ENCODE measurements around the gene SLC6A16. TPM values are rescaled to one million over a fixed set of nuclear protein-coding genes. Genes with fewer than 3 reads are reported as not detected.
A peak's percentile ranks its signal among the peaks of the same experiment; 100 is the strongest.

SLC6A16 gene
- polyA plus RNA-seq, 12 donors, result 0.72 to 2.1 (median 1.7) TPM; not detected in 2

DNA sequence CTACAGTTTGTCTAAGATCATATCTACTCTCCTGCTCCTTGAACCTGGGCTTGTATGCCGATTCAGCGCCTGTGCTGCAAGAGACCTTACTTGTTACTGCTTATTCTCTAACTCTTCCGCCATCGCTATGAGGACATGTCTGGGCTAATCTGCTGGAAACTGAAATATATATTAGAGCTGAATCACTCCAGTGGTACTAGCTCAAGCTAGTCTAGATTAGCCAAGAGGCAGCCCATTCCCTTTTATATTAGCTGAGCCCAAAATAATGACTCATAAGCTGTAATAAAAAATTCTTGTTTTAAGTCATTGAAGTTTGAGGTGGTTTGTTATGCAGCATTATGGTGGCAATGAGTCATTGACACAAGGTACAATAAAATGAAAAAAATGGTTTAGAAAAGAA is 52.8 kb downstream of the SLC6A16 start:
- no peak for DNase-seq

DNA sequence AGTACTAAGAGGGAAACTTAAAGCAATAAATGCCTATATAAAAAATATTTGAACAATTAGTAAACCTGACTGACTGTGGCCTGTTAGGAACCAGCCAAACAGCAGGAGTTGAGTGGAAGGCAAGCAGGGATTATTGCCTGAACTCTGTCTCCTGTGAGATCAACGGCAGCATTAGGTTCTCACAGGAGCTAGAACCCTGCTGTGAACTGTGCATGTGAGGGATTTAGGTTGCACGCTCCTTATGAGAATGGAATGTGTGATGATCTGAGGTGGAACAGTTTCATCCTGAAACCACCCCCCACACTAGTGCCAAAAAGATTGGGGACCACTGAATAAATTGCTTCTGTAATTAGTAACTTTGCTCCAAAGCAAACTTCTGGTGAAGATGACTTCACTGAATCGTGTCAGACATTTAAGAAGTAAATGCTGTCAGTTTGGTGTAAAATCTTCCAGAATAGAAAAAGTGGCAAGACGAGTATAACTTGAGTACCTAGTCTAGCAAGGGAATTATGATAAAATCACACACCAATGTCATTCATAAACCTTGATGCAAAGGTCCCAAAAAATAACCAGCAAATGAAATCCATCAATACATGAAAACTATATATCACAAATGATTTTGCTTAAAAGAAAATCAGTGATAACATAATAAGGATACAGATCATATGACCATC is 53.8 kb downstream of the SLC6A16 start:
- no peak for DNase-seq

GRCh38 chr19:49266409-49266808 is 58.6 kb downstream of the SLC6A16 start:
- DNase-seq, result peak; percentile 6

GRCh38 chr19:49264258-49264657 is 60.7 kb downstream of the SLC6A16 start:
- no peak for DNase-seq

- no peak for DNase-seq
Observed at GRCh38 chr19:49261602-49262001, 63.4 kb downstream of the SLC6A16 start.

- DNase-seq, result no peak
Observed at GRCh38 chr19:49256691-49257090, 68.3 kb downstream of the SLC6A16 start.

DNA sequence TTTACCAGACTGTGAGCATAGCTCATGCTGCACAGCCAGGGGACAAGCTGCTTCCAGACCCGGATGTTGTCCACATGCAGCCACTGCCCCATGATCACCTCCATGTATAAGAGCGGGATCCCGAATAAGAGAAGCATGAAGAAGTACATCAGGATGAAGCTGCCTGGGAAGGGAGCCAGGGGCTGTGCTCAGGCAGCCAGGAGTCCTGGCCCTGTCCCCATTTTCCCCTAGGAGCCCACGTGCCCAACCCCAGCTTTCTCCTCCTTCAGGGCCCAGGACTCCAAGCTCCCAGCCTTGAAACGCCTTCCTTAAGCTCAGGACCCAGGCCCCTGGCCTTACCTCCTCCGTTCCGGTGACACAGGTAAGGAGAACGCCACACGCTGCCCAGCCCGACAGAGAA is 69.3 kb downstream of the SLC6A16 start:
- DNase-seq, result peak; percentile 18

DNA sequence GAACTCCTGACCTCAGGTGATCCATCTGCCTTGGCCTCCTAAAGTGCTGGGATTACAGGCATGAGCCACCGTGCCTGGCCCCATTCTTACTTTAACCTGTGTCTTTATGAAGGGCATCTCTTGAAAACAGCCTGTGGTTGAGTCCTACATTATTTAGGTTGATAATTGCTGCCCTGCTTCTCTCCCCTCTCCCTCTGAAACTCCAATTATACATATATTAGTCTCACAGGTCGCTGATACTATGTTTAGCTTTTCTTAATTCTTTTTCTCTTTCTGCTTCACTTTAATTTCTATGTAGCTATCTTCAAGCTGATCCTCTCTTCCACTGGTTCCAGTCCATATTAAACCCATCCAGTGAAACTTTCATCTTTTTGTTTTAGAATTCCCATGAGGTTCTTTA is 75.1 kb downstream of the SLC6A16 start:
- DNase-seq, result no peak

- no peak for DNase-seq
Observed at GRCh38 chr19:49247676-49248075, 77.3 kb downstream of the SLC6A16 start.

DNA sequence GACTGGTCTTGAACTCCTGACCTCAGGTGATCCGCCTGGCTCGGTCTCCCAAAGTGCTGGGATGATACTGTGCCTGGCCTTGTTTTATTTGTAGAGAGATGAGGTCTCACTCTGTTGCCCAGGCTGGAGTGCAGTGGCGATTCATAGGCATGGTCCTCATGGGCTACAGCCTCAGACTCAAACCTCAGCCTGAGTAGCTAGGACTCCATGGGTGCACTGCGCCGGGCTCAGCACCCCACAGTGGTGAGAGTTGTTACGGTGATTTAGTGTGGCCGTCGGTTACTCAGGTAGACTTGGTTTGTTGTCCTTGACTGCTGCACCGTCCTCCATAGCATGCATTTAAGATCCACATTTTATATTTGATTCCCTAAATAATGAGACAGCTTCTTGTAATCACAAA is 80.7 kb downstream of the SLC6A16 start:
- DNase-seq, result no peak

- no peak for DNase-seq
Observed at GRCh38 chr19:49243726-49244125, 81.3 kb downstream of the SLC6A16 start.

- no peak for DNase-seq
Observed at GRCh38 chr19:49243129-49243528, 81.9 kb downstream of the SLC6A16 start.

GRCh38 chr19:49241769-49242168 is 83.2 kb downstream of the SLC6A16 start:
- DNase-seq, result no peak

Other genes starting within 250 kb of the SLC6A16 start
- 100 to 1,000 TPM; 167 to 329 (median 191) TPM for gene SNRNP70, start 239.7 kb downstream of the SLC6A16 start, polyA plus RNA-seq (ENCODE audit: insufficient read length in 12 of 12)
- gene LIN7B, start 210.8 kb downstream of the SLC6A16 start, polyA plus RNA-seq (ENCODE audit: insufficient read length in 12 of 12), result 10 to 100 TPM in 6 of 12 donors, 1 to 10 TPM in 4, not detected in 2; 9.1 to 14.9 (median 11.5) TPM
- gene C19orf73, start 206.0 kb downstream of the SLC6A16 start, polyA plus RNA-seq (ENCODE audit: insufficient read length in 12 of 12), result 1 to 10 TPM in 2 of 12 donors, under 1 TPM in 8, not detected in 2; 0.25 to 1.3 (median 0.53) TPM
- 10 to 100 TPM in 1 of 12 donors, 1 to 10 TPM in 10, not detected in 1; 4.0 to 38.2 (median 5.9) TPM for gene PPFIA3, start 205.6 kb downstream of the SLC6A16 start, polyA plus RNA-seq (ENCODE audit: insufficient read length in 12 of 12)
- 100 to 1,000 TPM in 10 of 12 donors, 10 to 100 TPM in 1, not detected in 1; 66.9 to 170 (median 128) TPM for gene HRC, start 169.8 kb downstream of the SLC6A16 start, polyA plus RNA-seq (ENCODE audit: insufficient read length in 12 of 12)
- gene TRPM4, start 167.4 kb downstream of the SLC6A16 start, polyA plus RNA-seq (ENCODE audit: insufficient read length in 12 of 12), result 10 to 100 TPM in 11 of 12 donors, not detected in 1; 21.5 to 51.8 (median 32.3) TPM
- gene CD37, start 10.2 kb upstream of the SLC6A16 start, polyA plus RNA-seq (ENCODE audit: insufficient read length in 12 of 12), result 10 to 100 TPM in 10 of 12 donors, 1 to 10 TPM in 1, not detected in 1; 6.8 to 29.3 (median 18.5) TPM
- 100 to 1,000 TPM in 2 of 12 donors, 10 to 100 TPM in 9, not detected in 1; 46.6 to 107 (median 62.5) TPM for gene TEAD2, start 37.2 kb upstream of the SLC6A16 start, polyA plus RNA-seq (ENCODE audit: insufficient read length in 12 of 12)
- 1 to 10 TPM in 9 of 12 donors, under 1 TPM in 1, not detected in 2; 0.89 to 3.6 (median 1.6) TPM for gene DKKL1, start 38.7 kb upstream of the SLC6A16 start, polyA plus RNA-seq (ENCODE audit: insufficient read length in 12 of 12)
- under 1 TPM in 1 of 12 donors, not detected in 11; 0.26 TPM for gene KASH5, start 63.1 kb upstream of the SLC6A16 start, polyA plus RNA-seq (ENCODE audit: insufficient read length in 12 of 12)
- gene PTH2, start 98.2 kb upstream of the SLC6A16 start, polyA plus RNA-seq (ENCODE audit: insufficient read length in 12 of 12), result not detected
- gene GFY, start 100.2 kb upstream of the SLC6A16 start, polyA plus RNA-seq (ENCODE audit: insufficient read length in 12 of 12), result under 1 TPM in 1 of 12 donors, not detected in 11; 0.13 TPM
- gene SLC17A7, start 116.3 kb upstream of the SLC6A16 start, polyA plus RNA-seq (ENCODE audit: insufficient read length in 12 of 12), result 1 to 10 TPM in 6 of 12 donors, under 1 TPM in 4, not detected in 2; 0.68 to 1.8 (median 1.1) TPM
- gene PIH1D1, start 126.6 kb upstream of the SLC6A16 start, polyA plus RNA-seq (ENCODE audit: insufficient read length in 12 of 12), result 10 to 100 TPM in 11 of 12 donors, not detected in 1; 31.0 to 56.8 (median 38.9) TPM
- gene ALDH16A1, start 128.0 kb upstream of the SLC6A16 start, polyA plus RNA-seq (ENCODE audit: insufficient read length in 12 of 12), result 10 to 100 TPM in 4 of 12 donors, 1 to 10 TPM in 7, not detected in 1; 7.3 to 19.4 (median 9.1) TPM
- 1 to 10 TPM in 10 of 12 donors, not detected in 2; 1.8 to 8.7 (median 2.7) TPM for gene FLT3LG, start 149.0 kb upstream of the SLC6A16 start, polyA plus RNA-seq (ENCODE audit: insufficient read length in 12 of 12)
- gene RPL13A, start 162.4 kb upstream of the SLC6A16 start, polyA plus RNA-seq (ENCODE audit: insufficient read length in 12 of 12), result 1,000 to 10,000 TPM in 11 of 12 donors, 100 to 1,000 TPM in 1; 824 to 4,594 (median 3,921) TPM
- gene RPS11, start 171.2 kb upstream of the SLC6A16 start, polyA plus RNA-seq (ENCODE audit: insufficient read length in 12 of 12), result 1,000 to 10,000 TPM in 11 of 12 donors, not detected in 1; 2,121 to 3,613 (median 3,007) TPM
- 100 to 1,000 TPM in 11 of 12 donors, not detected in 1; 117 to 198 (median 164) TPM for gene FCGRT, start 187.5 kb upstream of the SLC6A16 start, polyA plus RNA-seq (ENCODE audit: insufficient read length in 12 of 12)
- gene RCN3, start 202.8 kb upstream of the SLC6A16 start, polyA plus RNA-seq (ENCODE audit: insufficient read length in 12 of 12), result 100 to 1,000 TPM in 1 of 12 donors, 10 to 100 TPM in 10, not detected in 1; 34.9 to 102 (median 45.9) TPM